ENCODE measurements around the gene ACTC1.

- TF ChIP-seq POLR2A (IDR thresholded peaks at IDR 0.05) = no peak
- TF ChIP-seq CTCF (IDR thresholded peaks at IDR 0.05) = no peak
Measured at GRCh38 chr15:34789326-34789725, 6.0 kb downstream of the ACTC1 start.

Data from esophagus squamous epithelium (tissue), 4 donors.